Measurements from ENCODE around the gene TFCP2L1.
"Not testable (repeated sequence)": the region's sequence is repeated elsewhere in the genome, so short reads cannot be mapped to it uniquely, and the experiment has no call there.

TFCP2L1 gene

DNA sequence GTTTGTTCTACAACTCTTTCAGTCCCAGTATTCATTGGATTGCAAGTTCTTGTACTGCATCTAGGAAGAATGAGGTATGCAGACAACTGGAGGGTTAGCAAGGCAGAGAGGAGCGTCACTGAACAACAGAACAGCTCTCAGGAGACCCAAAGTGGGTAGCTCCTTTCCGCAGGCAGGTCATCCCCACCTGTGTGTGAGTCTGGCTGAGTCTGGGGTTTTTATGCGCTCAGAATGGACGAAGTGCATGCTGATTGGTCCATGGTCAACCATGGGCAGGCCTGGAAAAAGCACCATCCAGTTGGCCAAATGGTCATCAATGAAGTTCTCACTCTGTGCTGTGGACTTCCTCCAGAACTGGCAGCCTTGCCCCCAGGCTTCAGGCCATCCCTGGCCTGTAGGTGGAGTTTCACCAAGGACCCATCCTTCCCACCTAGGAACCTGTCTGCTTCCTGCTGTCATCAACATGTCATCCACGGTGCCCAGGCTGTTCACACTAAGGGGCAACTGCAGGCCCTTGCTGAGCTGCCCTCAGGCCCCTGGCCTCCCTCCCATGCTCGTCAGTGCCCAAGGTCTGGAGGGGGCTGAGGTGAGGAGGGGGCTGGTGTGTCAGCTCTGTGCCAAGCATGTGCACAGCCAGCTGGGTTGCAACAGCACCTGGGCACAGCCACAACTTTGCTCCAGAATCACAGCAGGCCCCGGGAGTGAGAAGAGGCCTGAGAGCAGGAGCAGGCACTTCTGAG lies 11.1 kb upstream of the TFCP2L1 start:
- DNase-seq (ENCODE audit: low read depth) = no peak

GRCh38 chr2:121294881-121295840 lies 10.2 kb upstream of the TFCP2L1 start:
- no peak for DNase-seq (ENCODE audit: low read depth)

- DNase-seq (ENCODE audit: low read depth) = no peak
Observed at GRCh38 chr2:121293450-121294325, 8.7 kb upstream of the TFCP2L1 start.

GRCh38 chr2:121291251-121291580 lies 6.2 kb upstream of the TFCP2L1 start:
- DNase-seq (ENCODE audit: low read depth) = no peak

- no peak for DNase-seq (ENCODE audit: low read depth)
Observed at GRCh38 chr2:121289271-121289670, 4.3 kb upstream of the TFCP2L1 start.

DNA sequence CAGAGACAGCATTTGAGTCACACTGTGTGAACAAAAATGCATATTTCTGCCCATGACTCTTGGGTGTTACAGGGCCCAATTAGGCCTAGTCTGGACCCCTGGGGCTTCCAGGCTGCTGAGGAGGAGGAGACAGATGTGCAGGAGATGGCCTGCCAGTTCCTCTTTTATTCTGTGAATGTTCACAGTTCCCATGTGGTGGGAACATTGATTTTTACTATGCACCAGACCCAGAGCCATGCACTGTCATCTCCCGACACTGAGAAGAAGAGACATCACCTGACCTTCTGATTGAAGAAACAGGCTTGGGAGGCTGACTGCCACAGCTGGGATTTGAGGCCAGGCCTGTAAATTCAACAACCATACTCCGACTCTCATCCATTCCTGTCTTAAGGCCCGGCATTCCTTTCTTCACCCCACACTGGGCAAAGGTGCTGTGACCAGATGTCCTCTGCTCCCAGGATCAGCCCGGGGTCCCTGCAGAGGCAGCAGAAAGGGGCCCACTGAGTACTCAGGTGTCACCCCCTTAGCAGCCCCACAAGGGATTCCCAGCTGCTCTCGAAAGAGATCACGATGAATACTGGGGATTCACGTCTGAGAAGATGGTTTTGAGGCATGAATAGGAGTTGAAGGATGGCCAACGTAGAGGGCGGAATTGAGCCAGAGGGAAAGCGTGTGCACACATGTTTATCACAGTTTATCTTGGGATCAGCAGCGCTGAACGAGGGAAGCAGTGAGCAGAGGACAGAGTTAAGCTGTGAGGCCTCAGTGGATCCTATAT lies 3.6 kb upstream of the TFCP2L1 start:
- DNase-seq (ENCODE audit: low read depth) = no peak

GRCh38 chr2:121287956-121288355 lies 3.0 kb upstream of the TFCP2L1 start:
- DNase-seq (ENCODE audit: low read depth) = no peak

DNA sequence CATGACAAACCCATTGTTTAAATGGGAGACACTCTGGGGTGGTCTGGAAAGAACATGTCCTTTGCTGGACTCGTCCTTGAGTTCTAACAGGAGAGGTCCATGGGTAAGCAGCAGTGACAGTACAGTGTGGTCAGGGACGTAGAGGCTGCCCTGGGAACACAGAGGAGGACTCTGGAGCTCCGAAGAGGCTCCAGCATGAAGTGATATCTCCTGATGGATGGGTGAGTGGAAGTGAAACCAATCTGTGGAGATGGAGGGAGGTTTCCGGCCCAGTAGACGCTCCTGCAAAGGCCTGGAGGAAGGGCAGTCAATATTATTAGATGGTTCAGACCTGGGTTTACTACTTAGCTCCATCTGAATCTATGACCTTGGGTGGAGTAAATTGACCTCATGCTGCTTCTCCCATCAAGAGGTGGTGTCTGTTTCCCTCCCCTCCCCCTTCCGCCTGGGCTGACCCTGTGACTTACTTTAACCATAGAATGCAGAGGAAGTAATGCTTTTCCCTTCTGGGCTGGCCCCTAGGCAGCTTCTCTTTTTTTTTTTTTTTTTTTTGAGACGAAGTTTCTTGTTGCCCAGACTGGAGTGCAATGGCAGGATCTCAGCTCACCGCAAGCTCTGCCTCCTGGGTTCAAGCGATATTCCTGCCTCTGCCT lies 2.3 kb upstream of the TFCP2L1 start:
- DNase-seq (ENCODE audit: low read depth) = no peak

DNA sequence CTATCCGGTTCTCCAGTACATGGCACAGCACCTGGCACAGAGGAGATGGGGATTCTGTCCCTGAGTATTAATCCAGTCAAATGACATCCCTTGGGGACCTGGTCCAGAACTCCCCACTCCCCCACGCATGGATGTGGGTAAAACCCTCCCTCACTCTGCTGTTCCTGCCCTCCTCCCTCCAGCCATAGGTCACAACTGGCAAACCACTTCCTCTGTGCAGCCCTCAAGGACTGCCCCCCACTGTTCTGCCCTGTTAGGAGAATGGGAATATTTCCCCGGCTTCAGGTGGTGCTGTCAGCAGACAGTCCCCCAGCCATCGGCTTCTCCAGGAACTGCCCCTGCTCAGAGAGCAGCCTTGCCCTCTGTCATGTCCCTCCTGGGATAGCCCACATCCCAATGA lies 1.5 kb upstream of the TFCP2L1 start:
- no peak for DNase-seq (ENCODE audit: low read depth)

- no peak for DNase-seq (ENCODE audit: low read depth)
Observed at GRCh38 chr2:121285926-121286325, 924 bp upstream of the TFCP2L1 start.

- no peak for DNase-seq (ENCODE audit: low read depth)
Observed at GRCh38 chr2:121283670-121284462, 1.1 kb downstream of the TFCP2L1 start.

DNA sequence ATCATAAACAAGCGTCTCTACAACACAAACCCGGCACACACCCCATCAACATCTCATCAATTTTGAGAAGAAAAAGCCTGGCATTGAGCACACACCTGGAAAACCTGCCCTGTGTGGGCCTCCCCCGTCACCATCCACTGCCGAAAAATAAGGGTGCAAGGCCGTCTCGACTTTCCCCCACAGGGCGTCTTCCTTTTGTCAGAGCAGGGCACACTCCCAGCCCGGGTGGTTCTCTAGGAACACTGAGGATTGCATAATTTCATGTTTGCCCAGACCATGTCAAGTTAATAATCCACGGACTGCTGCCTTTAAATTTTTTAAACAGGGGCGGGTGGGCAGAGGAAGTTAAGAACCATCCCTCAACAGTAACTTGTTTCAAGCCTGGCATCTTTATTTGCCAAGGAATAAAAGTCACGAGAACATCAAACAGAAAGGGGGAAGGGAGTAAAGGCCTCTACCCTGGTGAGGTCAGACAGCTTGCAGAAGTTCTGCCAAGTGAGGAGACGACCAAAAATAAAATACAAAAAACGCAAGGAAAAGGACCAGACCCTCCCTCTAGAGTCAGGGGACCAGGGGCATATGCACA lies 2.1 kb downstream of the TFCP2L1 start:
- no peak for DNase-seq (ENCODE audit: low read depth)

- DNase-seq (ENCODE audit: low read depth) = no peak
Observed at GRCh38 chr2:121281694-121282093, 3.3 kb downstream of the TFCP2L1 start.

DNA sequence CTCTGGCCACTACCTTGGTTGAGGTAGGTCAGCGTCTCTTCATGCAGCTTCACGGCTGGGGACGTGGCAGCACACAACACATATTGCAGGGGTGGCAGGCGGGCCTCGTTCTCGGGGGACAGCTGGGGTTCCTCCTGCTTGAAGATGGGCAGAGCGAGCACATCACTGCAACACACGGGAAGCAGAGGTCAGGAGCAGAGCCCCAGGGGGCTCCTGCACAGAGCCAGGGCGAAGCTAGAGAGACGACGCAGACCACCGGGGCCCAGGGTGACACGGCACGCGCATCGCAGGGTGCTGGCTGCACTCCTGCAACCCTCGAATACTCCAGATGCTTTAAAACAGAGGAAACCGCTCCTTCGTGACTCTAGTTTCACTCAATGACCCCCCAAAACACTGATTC lies 3.9 kb downstream of the TFCP2L1 start:
- DNase-seq (ENCODE audit: low read depth) = no peak

GRCh38 chr2:121279476-121280220 lies 5.4 kb downstream of the TFCP2L1 start:
- no peak for DNase-seq (ENCODE audit: low read depth)

DNA sequence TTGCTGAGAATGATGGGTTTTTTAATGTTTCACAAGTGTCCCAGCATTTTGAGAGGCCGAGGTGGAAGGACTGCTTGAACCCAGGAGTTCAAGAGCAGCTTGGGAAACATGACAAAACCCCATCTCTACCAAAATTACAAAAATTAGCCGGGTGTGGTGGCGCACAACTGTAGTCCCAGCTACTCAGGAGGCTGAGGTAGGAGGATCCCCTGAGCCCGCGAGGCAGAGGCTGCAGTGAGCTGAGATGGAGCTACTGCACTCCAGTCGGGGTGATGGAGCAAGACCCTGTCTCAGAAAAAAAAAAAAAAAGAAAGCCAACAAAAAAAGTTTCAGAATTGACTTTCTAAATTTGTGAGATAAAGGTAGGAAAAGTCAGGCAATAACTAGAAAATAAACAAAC lies 8.7 kb downstream of the TFCP2L1 start:
- DNase-seq (ENCODE audit: low read depth) = no peak

- no peak for DNase-seq (ENCODE audit: low read depth)
Observed at GRCh38 chr2:121273116-121273515, 11.9 kb downstream of the TFCP2L1 start.

DNA sequence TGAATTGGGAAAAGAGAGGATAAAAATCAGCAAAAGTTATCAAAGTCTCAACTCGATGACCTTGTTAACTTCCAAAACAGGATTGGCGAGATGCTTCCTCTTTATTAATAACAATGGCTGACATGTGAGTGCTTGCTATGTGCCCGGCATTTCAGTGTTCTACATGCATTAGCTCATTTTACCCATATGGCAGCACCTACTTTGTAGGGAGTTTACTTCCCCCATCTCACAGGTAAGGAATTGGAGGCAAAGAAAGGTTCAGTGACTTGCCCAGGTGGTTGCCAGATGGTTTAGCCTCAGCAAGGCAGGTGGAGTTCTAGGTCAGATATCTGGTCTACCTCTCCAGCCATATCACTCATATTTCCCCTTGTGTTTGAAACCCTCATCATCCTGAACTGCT lies 12.4 kb downstream of the TFCP2L1 start:
- DNase-seq (ENCODE audit: low read depth) = no peak

- not testable (repeated sequence) for DNase-seq (ENCODE audit: low read depth)
Observed at GRCh38 chr2:121269436-121269835, 15.6 kb downstream of the TFCP2L1 start.

Measured in activated T-cell treated with anti-CD3 and anti-CD28 coated beads for 48 hours (primary cell).